Endothelial cell of umbilical vein (primary cell): ENCODE results near the gene LHX3. TPM values are rescaled to one million over a fixed set of nuclear protein-coding genes. Genes with fewer than 3 reads are reported as not detected.

Experiments
- BruUV-seq: library from RNA; stranded (reverse); fragments of 400-500 nt; replicated peaks from 2 replicates; lab custom pipeline; 2021; lab: Mats Ljungman, UMichigan
- CTCF ChIA-PET: fragments of 300-600, 350-600 bp; sonication (Branson Sonifier 250); formaldehyde crosslinking; loops from one replicate; lab custom pipeline; 2021; ENCODE audit warnings: antibody characterized with exemption, inconsistent platforms; lab: Charles Lee
- POLR2A ChIA-PET: fragments of 300-600, 350-600 bp; sonication (Branson Sonifier 250); formaldehyde crosslinking; loops from one replicate; lab custom pipeline; 2021; ENCODE audit warnings: antibody characterized with exemption, inconsistent platforms; lab: Charles Lee
- DNase-seq: peaks from one replicate; pipeline ENCODE4 v3.0.0-alpha.2; 2011; ENCODE audit warnings: low read depth, low spot score
- FAIRE-seq: peaks from 2 replicates; lab custom pipeline; 2011; peaks lifted over from hg19 to GRCh38; lab: Jason Lieb, UNC
- H2AFZ ChIP-seq: 2 replicates; pipeline ENCODE4 v1.6.0; 2012; ENCODE audit warnings: low read depth, low read length, control low read depth, inconsistent platforms
- H3K27ac ChIP-seq: 2 replicates; pipeline ENCODE4 v1.5.1; 2011; ENCODE audit warnings: low read depth, mild to moderate bottlenecking, control low read depth, low read length, moderate library complexity; ENCODE audit not compliant: insufficient read depth
- H3K27me3 ChIP-seq, 2 experiments: 2 replicates each; pipeline versions ENCODE4 v1.6.0 to v1.6.1; 2011; ENCODE audit warnings: low read length in 2 of 2, mixed read lengths in 1 of 2; ENCODE audit not compliant: control insufficient read depth in 2 of 2, insufficient read depth in 2 of 2
- H3K36me3 ChIP-seq, 2 experiments: 2 replicates in 1 of 2; 3 replicates in 1 of 2; pipeline ENCODE4 v1.5.1; 2011; ENCODE audit warnings: low read length in 2 of 2, mild to moderate bottlenecking in 1 of 2, moderate library complexity in 1 of 2; ENCODE audit not compliant: control insufficient read depth in 2 of 2, insufficient read depth in 2 of 2; ENCODE audit errors: extremely low read depth in 1 of 2
- H3K4me1 ChIP-seq: 3 replicates; pipeline ENCODE4 v1.5.1; 2011; ENCODE audit warnings: mild to moderate bottlenecking, low read length; ENCODE audit not compliant: control insufficient read depth, insufficient read depth; ENCODE audit errors: extremely low read depth
- H3K4me2 ChIP-seq: 2 replicates; pipeline ENCODE4 v1.6.1; 2011; ENCODE audit warnings: low read length, control low read depth, mixed read lengths; ENCODE audit not compliant: insufficient read depth
- H3K4me3 ChIP-seq, 3 experiments: fragments of 200-600 bp in 1 of 3; sonication (generic), shearing (Covaris generic) in 1 of 3; replicated peaks in 1 of 3; 2 replicates each; pipeline ENCODE4 v1.5.1; 2011 to 2016; ENCODE audit warnings: control low read depth in 3 of 3, low read length in 3 of 3, mild to moderate bottlenecking in 2 of 3, inconsistent platforms in 1 of 3, low read depth in 1 of 3, moderate library complexity in 1 of 3; ENCODE audit not compliant: insufficient read depth in 1 of 3
- H3K79me2 ChIP-seq: 2 replicates; pipeline ENCODE4 v1.6.0; 2012; ENCODE audit warnings: low read length, inconsistent platforms; ENCODE audit not compliant: control insufficient read depth, insufficient read depth
- H3K9ac ChIP-seq: replicated peaks from 2 replicates; pipeline ENCODE3; 2011; ENCODE audit warnings: low read length, control low read depth; ENCODE audit not compliant: insufficient read depth; ENCODE audit errors: extremely low read depth
- H3K9me1 ChIP-seq: replicated peaks from 3 replicates; pipeline ENCODE4 v1.6.0; 2011; ENCODE audit warnings: mild to moderate bottlenecking, low read length; ENCODE audit not compliant: control insufficient read depth, insufficient read depth; ENCODE audit errors: extremely low read depth
- H3K9me3 ChIP-seq: replicated peaks from 2 replicates; pipeline ENCODE4 v1.5.1; 2012; ENCODE audit warnings: low read length, inconsistent platforms; ENCODE audit not compliant: control insufficient read depth, insufficient read depth
- H4K20me1 ChIP-seq: replicated peaks from 2 replicates; pipeline ENCODE3; 2011; ENCODE audit warnings: mild to moderate bottlenecking, low read length; ENCODE audit not compliant: control insufficient read depth, insufficient read depth; ENCODE audit errors: extremely low read depth
- EZH2 ChIP-seq: IDR thresholded peaks from 2 replicates; pipeline ENCODE4 v1.6.1; 2012; ENCODE audit warnings: borderline replicate concordance, low read depth, mild to moderate bottlenecking, moderate library complexity, low read length, inconsistent platforms; ENCODE audit not compliant: severe bottlenecking
- FOS ChIP-seq: IDR thresholded peaks from 2 replicates; pipeline ENCODE4 v1.6.1; 2011; ENCODE audit warnings: mild to moderate bottlenecking, low read length, moderate library complexity, borderline replicate concordance; ENCODE audit not compliant: insufficient read depth
- GATA2 ChIP-seq: IDR thresholded peaks from 2 replicates; pipeline ENCODE4 v1.7.0; 2011; ENCODE audit warnings: low read depth, mild to moderate bottlenecking, moderate library complexity, mixed read lengths, low read length; ENCODE audit not compliant: insufficient read length, insufficient read depth
- JUN ChIP-seq: IDR thresholded peaks from 2 replicates; pipeline ENCODE4 v1.6.1; 2011; ENCODE audit warnings: borderline replicate concordance, low read depth; ENCODE audit not compliant: insufficient read length, insufficient read depth
- MYC ChIP-seq: IDR thresholded peaks from one replicate; pipeline ENCODE4 v1.6.1; 2011; ENCODE audit warnings: mild to moderate bottlenecking, low read depth, low read length
- POLR2A ChIP-seq: IDR thresholded peaks from 2 replicates; pipeline ENCODE4 v1.6.1; 2012; ENCODE audit warnings: low read depth, mild to moderate bottlenecking, control low read depth, low read length
- POLR2AphosphoS5 ChIP-seq: IDR thresholded peaks from 2 replicates; pipeline ENCODE4 v1.6.1; 2012; ENCODE audit warnings: low read depth, mild to moderate bottlenecking, control low read depth, low read length, moderate library complexity; ENCODE audit not compliant: insufficient read depth
- dilution Hi-C: fragments of 300-500 bp; cut with MboI; formaldehyde crosslinking; loops from one replicate; pipeline ENCODE4 v1.15.0; 2019; ENCODE audit warnings: low sequenced_read_pairs; ENCODE audit not compliant: extremely low pct_ligation_motif_present
- intact Hi-C: fragments of 100-400 bp; cut with micrococcal nuclease; formaldehyde crosslinking; loops from one replicate; pipeline ENCODE4 v1.10.0; 2022
- polyA plus RNA-seq, 4 experiments: library from polyadenylated mRNA; depleted of rRNA in 3 of 4; stranded (reverse) in 3 of 4; unstranded in 1 of 4; fragments of >200 nt; gene quantifications; 2 replicates each; pipeline versions ENCODE4 v1.2.1 to v1.2.3, GENCODE V29; 2011 to 2012; ENCODE audit warnings: missing spikeins in 1 of 4
- total RNA-seq: library from RNA; stranded (reverse); gene quantifications from 2 replicates; pipeline ENCODE4 v1.2.3, GENCODE V29; 2021
- TF ChIP-seq, protein P1 (sequence below): IDR thresholded peaks from 2 replicates; pipeline ENCODE4 v1.6.1; 2011; ENCODE audit not compliant: insufficient read depth, insufficient read length
- TF ChIP-seq, protein P2 (sequence below), 2 donors: IDR thresholded peaks; 1 replicate in 1 of 2; 2 replicates in 1 of 2; pipeline ENCODE4 v1.5.1; 2011; ENCODE audit warnings: low read length in 2 of 2, mild to moderate bottlenecking in 2 of 2, moderate library complexity in 2 of 2, control low read depth in 1 of 2, inconsistent platforms in 1 of 2, low read depth in 1 of 2; ENCODE audit not compliant: insufficient read depth in 1 of 2; ENCODE audit errors: extremely low read depth in 1 of 2

LHX3 gene
- total and polyA plus RNA-seq, 2 donors (not counting 3 experiments of a cell fraction or from before 2014, with no cell fraction given) = not detected

- CTCF ChIA-PET = interaction anchor here (0.8 to 2.7 kb wide), 7 partner anchors 9 to 86 kb away, joined by 3 to 11 read pairs (median 5); no protein-coding TSS in a partner anchor
- Histone ChIP-seq H3K9me1 (no peaks in the 10 kb centered on the region), H3K27ac (no peak overlapping the region), H3K4me1 (no peaks in the 10 kb centered on the region), H3K27me3 (no peaks in the 10 kb centered on the region), H3K79me2 (no peaks in the 10 kb centered on the region), H3K4me3 (no peak overlapping the region), H2AFZ (no peak overlapping the region), H4K20me1 (no peaks in the 10 kb centered on the region), H3K9me3 (no peaks in the 10 kb centered on the region), H3K9ac (no peak overlapping the region), H3K36me3 (peaks cover 0 to 3% of the 10 kb centered on the region in 2 experiments), H3K4me2 (no peak overlapping the region)
- TF ChIP-seq MYC (no peak), POLR2AphosphoS5 (no peak), JUN (no peak), GATA2 (no peak), FOS (no peak), POLR2A (no peak), EZH2 (no peak)
- TF ChIP-seq, protein P1, sequence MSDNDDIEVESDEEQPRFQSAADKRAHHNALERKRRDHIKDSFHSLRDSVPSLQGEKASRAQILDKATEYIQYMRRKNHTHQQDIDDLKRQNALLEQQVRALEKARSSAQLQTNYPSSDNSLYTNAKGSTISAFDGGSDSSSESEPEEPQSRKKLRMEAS = no peak
- TF ChIP-seq, protein P2, sequence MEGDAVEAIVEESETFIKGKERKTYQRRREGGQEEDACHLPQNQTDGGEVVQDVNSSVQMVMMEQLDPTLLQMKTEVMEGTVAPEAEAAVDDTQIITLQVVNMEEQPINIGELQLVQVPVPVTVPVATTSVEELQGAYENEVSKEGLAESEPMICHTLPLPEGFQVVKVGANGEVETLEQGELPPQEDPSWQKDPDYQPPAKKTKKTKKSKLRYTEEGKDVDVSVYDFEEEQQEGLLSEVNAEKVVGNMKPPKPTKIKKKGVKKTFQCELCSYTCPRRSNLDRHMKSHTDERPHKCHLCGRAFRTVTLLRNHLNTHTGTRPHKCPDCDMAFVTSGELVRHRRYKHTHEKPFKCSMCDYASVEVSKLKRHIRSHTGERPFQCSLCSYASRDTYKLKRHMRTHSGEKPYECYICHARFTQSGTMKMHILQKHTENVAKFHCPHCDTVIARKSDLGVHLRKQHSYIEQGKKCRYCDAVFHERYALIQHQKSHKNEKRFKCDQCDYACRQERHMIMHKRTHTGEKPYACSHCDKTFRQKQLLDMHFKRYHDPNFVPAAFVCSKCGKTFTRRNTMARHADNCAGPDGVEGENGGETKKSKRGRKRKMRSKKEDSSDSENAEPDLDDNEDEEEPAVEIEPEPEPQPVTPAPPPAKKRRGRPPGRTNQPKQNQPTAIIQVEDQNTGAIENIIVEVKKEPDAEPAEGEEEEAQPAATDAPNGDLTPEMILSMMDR (IDR thresholded peaks at IDR 0.05; ENCODE audit: extremely low read depth in 1 of 2, insufficient read depth in 1 of 2, low read depth in 1 of 2, low read length in 2 of 2) = no peak
- DNase-seq (no peak), FAIRE-seq (no peak)
- intact Hi-C loops (no loop called here), dilution Hi-C loops (no loop called here)
- no TSS peak for BruUV-seq
- POLR2A ChIA-PET = no interaction called here
Measured at GRCh38 chr9:136219276-136219675, 14.3 kb upstream of the LHX3 start.
